Heart left ventricle (tissue), 13 donors: ENCODE data around the gene UBR3.

Experiments used
- POLR2A ChIP-seq, 2 donors: fragments of 450-650 bp; IDR thresholded peaks; one replicate each; pipeline ENCODE4 v1.6.1; 2017; ENCODE audit warnings: antibody characterized with exemption in 2 of 2, mild to moderate bottlenecking in 2 of 2, moderate library complexity in 2 of 2
- TF ChIP-seq, protein P1 (sequence below), 12 donors: fragments of 200-600 bp; sonication (generic) in 4 of 12; IDR thresholded peaks; one replicate each; pipeline versions ENCODE4 v1.5.0 to v1.8.0; 2018 to 2022; ENCODE audit warnings: antibody characterized with exemption in 12 of 12, mild to moderate bottlenecking in 5 of 12
- donor health status: ischemic (EF 13 %, LVEDD 7.1; RV severe dilation, severe dysfunction).
- donor health status: DM: no; HTN: yes; CAD: no.
- donor health status: DM: no; HTN: no; CAD: no.
- donor health status: ischemic (EF 25% LVEDD 6.9; RV normal size, moderate dysfunction).
- donor health status: ischemic (EF 25% LVEDD 5.7; RV mildly dilated, moderate dysfunction).
- donor health status: ischemic (EF 35%, LVEDD 5.7; RV mildly dilated, moderate dysfunction).
- donor health status: nonischemic (EF 11% LVEDD 7.7; RV severe dilation, severe dysfunction).
- donor health status: DM: yes; HTN: yes; CAD: no.
- donor health status: PGD.
- donor health status: ischemic (EF 29% LVEDD 5.4; RV normal size, mild dysfunction).
- donor health status: nonischemic (EF 23%, LVEDD 6.1; RV moderate dilation, normal function).

DNA sequence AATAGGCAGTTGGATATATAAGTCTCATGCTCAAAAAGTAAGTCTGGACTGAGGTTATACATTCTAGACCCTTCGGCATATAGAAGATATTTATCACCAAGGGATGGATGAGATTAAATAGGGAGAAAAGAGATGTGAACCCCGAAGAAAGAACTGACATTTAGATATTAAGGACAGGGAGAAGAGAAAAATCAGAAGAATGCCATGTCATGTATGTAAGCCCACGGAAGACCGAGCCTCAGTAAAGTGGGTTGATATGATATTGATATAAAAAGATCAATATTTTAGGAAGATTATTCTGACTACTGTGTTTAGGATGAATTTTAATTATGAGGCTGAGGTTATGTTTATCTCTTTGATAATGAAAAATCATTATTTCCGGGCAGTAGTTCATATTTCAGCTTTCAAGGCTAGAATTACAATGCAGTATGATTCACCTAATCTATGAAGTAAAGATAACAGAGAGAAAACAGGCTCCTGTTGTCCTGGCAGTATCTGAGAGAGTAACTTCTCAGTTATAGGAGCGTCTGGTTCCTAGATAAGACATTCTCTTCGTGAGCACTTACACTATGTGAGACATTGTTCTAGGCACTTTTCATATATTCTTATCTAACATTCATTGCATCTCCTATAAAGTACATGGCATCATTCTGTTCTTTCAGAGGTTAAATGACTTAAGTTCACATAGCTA, 83.0 kb downstream of the UBR3 start:
- TF ChIP-seq, protein P1, sequence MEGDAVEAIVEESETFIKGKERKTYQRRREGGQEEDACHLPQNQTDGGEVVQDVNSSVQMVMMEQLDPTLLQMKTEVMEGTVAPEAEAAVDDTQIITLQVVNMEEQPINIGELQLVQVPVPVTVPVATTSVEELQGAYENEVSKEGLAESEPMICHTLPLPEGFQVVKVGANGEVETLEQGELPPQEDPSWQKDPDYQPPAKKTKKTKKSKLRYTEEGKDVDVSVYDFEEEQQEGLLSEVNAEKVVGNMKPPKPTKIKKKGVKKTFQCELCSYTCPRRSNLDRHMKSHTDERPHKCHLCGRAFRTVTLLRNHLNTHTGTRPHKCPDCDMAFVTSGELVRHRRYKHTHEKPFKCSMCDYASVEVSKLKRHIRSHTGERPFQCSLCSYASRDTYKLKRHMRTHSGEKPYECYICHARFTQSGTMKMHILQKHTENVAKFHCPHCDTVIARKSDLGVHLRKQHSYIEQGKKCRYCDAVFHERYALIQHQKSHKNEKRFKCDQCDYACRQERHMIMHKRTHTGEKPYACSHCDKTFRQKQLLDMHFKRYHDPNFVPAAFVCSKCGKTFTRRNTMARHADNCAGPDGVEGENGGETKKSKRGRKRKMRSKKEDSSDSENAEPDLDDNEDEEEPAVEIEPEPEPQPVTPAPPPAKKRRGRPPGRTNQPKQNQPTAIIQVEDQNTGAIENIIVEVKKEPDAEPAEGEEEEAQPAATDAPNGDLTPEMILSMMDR (IDR thresholded peaks at IDR 0.05) = no peak
- TF ChIP-seq POLR2A (IDR thresholded peaks at IDR 0.05) = no peak
